K562 (cell line): ENCODE results near the gene SRBD1. TPM values are rescaled to one million over a fixed set of nuclear protein-coding genes. Genes with fewer than 3 reads are reported as not detected.

Experiments used
- ATAC-seq: fragments of 200-7000 bp; cut with Tn5 transposase; 3 replicates; pipeline ENCODE4 v1.9.1; 2020; ENCODE audit warnings: moderate library complexity
- BruUV-seq: library from RNA; stranded (reverse); fragments of 400-500 nt; replicated peaks from 2 replicates; lab custom pipeline; 2021; lab: Mats Ljungman, UMichigan
- CTCF ChIA-PET: fragments of 300-600 bp; formaldehyde crosslinking; extraction: SDS; loops from one replicate; lab custom pipeline; 2021; ENCODE audit warnings: low intra/inter-chr PET ratio; lab: Yijun Ruan, JAX
- POLR2A ChIA-PET: fragments of 300-600, 350-650 bp; sonication (Branson Sonifier 250); formaldehyde crosslinking; extraction: SDS; loops from one replicate; lab custom pipeline; 2021; ENCODE audit warnings: antibody characterized with exemption, inconsistent platforms; lab: Yijun Ruan, JAX
- DNase-seq, 4 experiments: peaks; one replicate each; pipeline versions ENCODE4 v3.0.0 to v3.0.0-alpha.2; 2011 to 2018; ENCODE audit warnings: low spot score in 3 of 4, mixed read lengths in 3 of 4; ENCODE audit errors: extremely low read depth in 1 of 4
- FAIRE-seq: peaks from 2 replicates; lab custom pipeline; 2011; peaks lifted over from hg19 to GRCh38; lab: Jason Lieb, UNC
- H2AFZ ChIP-seq: 2 replicates; pipeline ENCODE4 v1.6.0; 2011; ENCODE audit warnings: low read depth, low read length, control low read depth, inconsistent platforms
- H3K27ac ChIP-seq: fragments of 200-600 bp; 3 replicates; pipeline ENCODE4 v1.8.0; 2011; ENCODE audit warnings: low read depth, mild to moderate bottlenecking, control low read depth, inconsistent platforms, low read length, moderate library complexity, mixed read lengths; ENCODE audit errors: extremely low read depth
- H3K27me3 ChIP-seq, 2 experiments: fragments of 300-600 bp in 1 of 2; 2 replicates in 1 of 2; 3 replicates in 1 of 2; pipeline versions ENCODE4 v1.6.0 to v1.8.0; 2011; ENCODE audit warnings: inconsistent platforms in 2 of 2, low read length in 2 of 2, mild to moderate bottlenecking in 1 of 2, mixed read lengths in 1 of 2, moderate library complexity in 1 of 2; ENCODE audit not compliant: control insufficient read depth in 2 of 2, insufficient read depth in 2 of 2
- H3K36me3 ChIP-seq: fragments of 300-600 bp; 3 replicates; pipeline ENCODE4 v1.8.0; 2011; ENCODE audit warnings: mild to moderate bottlenecking, low read length, inconsistent platforms; ENCODE audit not compliant: control insufficient read depth, insufficient read depth
- H3K4me1 ChIP-seq, 2 experiments: fragments of 200-600 bp in 1 of 2; replicated peaks in 1 of 2; 2 replicates in 1 of 2; 3 replicates in 1 of 2; pipeline versions ENCODE4 v1.5.1 to v1.8.0; 2011; ENCODE audit warnings: inconsistent platforms in 2 of 2, low read length in 2 of 2, mild to moderate bottlenecking in 1 of 2, mixed read lengths in 1 of 2, moderate library complexity in 1 of 2; ENCODE audit not compliant: control insufficient read depth in 2 of 2, insufficient read depth in 2 of 2
- H3K4me2 ChIP-seq: 2 replicates; pipeline ENCODE4 v1.6.1; 2011; ENCODE audit warnings: low read length, control low read depth, inconsistent platforms, mixed read lengths; ENCODE audit not compliant: insufficient read depth
- H3K4me3 ChIP-seq: fragments of 200-600 bp; sonication (generic), shearing (Covaris generic); 2 replicates; pipeline ENCODE4 v1.5.1; 2016; ENCODE audit warnings: control low read depth, inconsistent platforms
- H3K79me2 ChIP-seq: fragments of 200-600 bp; 3 replicates; pipeline ENCODE4 v1.8.0; 2011; ENCODE audit warnings: low read length, inconsistent platforms; ENCODE audit not compliant: control insufficient read depth, insufficient read depth
- H3K9ac ChIP-seq, 2 experiments: 2 replicates each; pipeline versions ENCODE4 v1.6.0 to v1.6.1; 2011; ENCODE audit warnings: low read depth in 2 of 2, low read length in 2 of 2, control low read depth in 1 of 2, inconsistent platforms in 1 of 2, mild to moderate bottlenecking in 1 of 2, mixed read lengths in 1 of 2; ENCODE audit not compliant: insufficient read depth in 1 of 2
- H3K9me1 ChIP-seq: one replicate; pipeline ENCODE4 v1.6.0; 2011; ENCODE audit warnings: inconsistent platforms, mild to moderate bottlenecking, low read length, moderate library complexity; ENCODE audit not compliant: control insufficient read depth, insufficient read depth
- H3K9me3 ChIP-seq: replicated peaks from 2 replicates; pipeline ENCODE4 v1.5.1; 2011; ENCODE audit warnings: low read depth, low read length, inconsistent platforms; ENCODE audit not compliant: control insufficient read depth, insufficient read depth
- H4K20me1 ChIP-seq: replicated peaks from 2 replicates; pipeline ENCODE4 v1.6.1; 2011; ENCODE audit warnings: low read length, inconsistent platforms, mixed read lengths; ENCODE audit not compliant: control insufficient read depth, insufficient read depth
- ARNT ChIP-seq, 2 experiments: fragments of 450-650 bp; IDR thresholded peaks; 2 replicates each; pipeline ENCODE4 v1.6.1; 2016; ENCODE audit warnings: mild to moderate bottlenecking in 1 of 2
- BRD9 ChIP-seq: fragments of 450-650 bp; IDR thresholded peaks from 2 replicates; pipeline ENCODE4 v1.6.1; 2018; ENCODE audit warnings: low read depth; ENCODE audit not compliant: partially characterized antibody
- CBX8 ChIP-seq: fragments of 200-600 bp; sonication (generic); IDR thresholded peaks from 2 replicates; pipeline ENCODE4 v1.6.1; 2012; ENCODE audit warnings: borderline replicate concordance, mixed run types, low read depth, mild to moderate bottlenecking, moderate library complexity, mixed read lengths, low read length, control low read depth, inconsistent platforms; ENCODE audit not compliant: poor library complexity, severe bottlenecking; ENCODE audit errors: extremely low read depth
- CHD1 ChIP-seq: fragments of 200-600 bp; sonication (generic); IDR thresholded peaks from one replicate; pipeline ENCODE4 v1.6.1; 2012; ENCODE audit warnings: mild to moderate bottlenecking, moderate library complexity, low read length, inconsistent platforms
- MYC ChIP-seq, 2 experiments: fragments of 250-450 bp in 1 of 2; sonication (Bioruptor Pico) in 1 of 2; IDR thresholded peaks; 2 replicates each; pipeline versions ENCODE4 v1.5.1 to v1.6.1; 2012 to 2021; ENCODE audit warnings: low read depth in 2 of 2, borderline replicate concordance in 1 of 2, improper control_type of control experiment in 1 of 2, low read length in 1 of 2, mild to moderate bottlenecking in 1 of 2, moderate library complexity in 1 of 2
- MYNN ChIP-seq, 2 experiments: sonication (generic); formaldehyde crosslinking in 1 of 2; IDR thresholded peaks; 2 replicates each; pipeline versions ENCODE4 v1.5.0 to v1.6.1; 2016 to 2020; ENCODE audit warnings: antibody characterized with exemption in 1 of 2, missing genetic modification reagents in 1 of 2
- SMC3 ChIP-seq: conservative IDR thresholded peaks from 2 replicates; pipeline ENCODE4 v1.6.1; 2011; ENCODE audit warnings: low read depth, low read length, improper control_type of control experiment; ENCODE audit not compliant: insufficient read depth
- TBL1XR1 ChIP-seq, 2 experiments: IDR thresholded peaks; 2 replicates each; pipeline ENCODE4 v1.6.1; 2012; ENCODE audit warnings: improper control_type of control experiment in 2 of 2, low read length in 2 of 2, mild to moderate bottlenecking in 1 of 2
- ZEB2 ChIP-seq: fragments of 450-650 bp; IDR thresholded peaks from 2 replicates; pipeline ENCODE4 v1.6.1; 2016
- ZHX1 ChIP-seq: fragments of 150-350 bp; conservative IDR thresholded peaks from 2 replicates; pipeline ENCODE4 v1.6.1; 2014; ENCODE audit warnings: low read length
- ZNF239 ChIP-seq: fragments of 250-450 bp; sonication (Bioruptor Pico); IDR thresholded peaks from 2 replicates; pipeline ENCODE4 v1.4.0; 2020; ENCODE audit warnings: mild to moderate bottlenecking
- ZNF551 ChIP-seq: fragments of 250-450 bp; sonication (Bioruptor Pico); IDR thresholded peaks from 2 replicates; pipeline ENCODE4 v1.5.0; 2021; ENCODE audit warnings: mild to moderate bottlenecking, moderate library complexity
- ZNF583 ChIP-seq: fragments of 250-450 bp; sonication (Bioruptor Pico); IDR thresholded peaks from 2 replicates; pipeline ENCODE4 v1.4.0; 2020
- ZNF589 ChIP-seq: fragments of 200-800 bp; sonication (Bioruptor generic); IDR thresholded peaks from 2 replicates; pipeline ENCODE4 v1.6.1; 2016; ENCODE audit warnings: low read depth, missing genetic modification characterization, missing compliant biosample characterization
- WGBS: fragments of 100-300 bp; shearing (Covaris generic); methylation state at CpG from one replicate; pipeline ENCODE4 v1.1.6; 2016; ENCODE audit warnings: low coverage, mixed read lengths; ENCODE audit not compliant: insufficient coverage; ENCODE audit errors: missing lambda C conversion rate; 5-methylcytosine and 5-hydroxymethylcytosine counted together
- in situ Hi-C: fragments of 300-500 bp; cut with MboI; formaldehyde crosslinking; loops from 4 replicates; pipeline ENCODE4 v1.15.0; 2018; ENCODE audit warnings: inconsistent platforms, mixed read lengths
- intact Hi-C: fragments of 100-400 bp; cut with micrococcal nuclease; formaldehyde crosslinking; loops from 2 replicates; pipeline ENCODE4 v1.14.2; 2022
- polyA plus RNA-seq, 8 experiments: library from polyadenylated mRNA; depleted of rRNA in 4 of 8; stranded (reverse) in 5 of 8; unstranded in 3 of 8; fragments of >200 nt; fragmentation: Nextera tagmentation in 2 of 8; fragmentation: Illumina TruSeq in 1 of 8; extraction: Ambion mirVana in 2 of 8; extraction: Trizol in 1 of 8; gene quantifications; 2 replicates each; pipeline versions ENCODE4 v1.2.1 to v1.2.3, GENCODE V29; 2011 to 2014; ENCODE audit warnings: inconsistent platforms in 1 of 8, missing spikeins in 1 of 8
- total RNA-seq, 7 experiments: library from RNA; depleted of rRNA in 6 of 7; stranded (reverse); fragments of >200 nt in 6 of 7; fragmentation: Illumina TruSeq in 2 of 7; extraction: Trizol in 2 of 7; gene quantifications; 2 replicates each; pipeline versions ENCODE4 v1.2.1 to v1.2.3, GENCODE V29; 2011 to 2021; ENCODE audit warnings: low replicate concordance in 1 of 7

Gene SRBD1
- total and polyA plus RNA-seq, 9 of the 15 experiments (the other 6 are each of a cell fraction or from before 2014, with no cell fraction given) = 6.9 to 23.2 (median 14.7) TPM

GRCh38 chr2:45477546-45477945 lies 133.5 kb downstream of the SRBD1 start:
- Histone ChIP-seq H2AFZ (no peak overlapping the region), H3K9ac (no peak overlapping the region), H4K20me1 (no peaks in the 10 kb centered on the region), H3K27me3 (no peaks in the 10 kb centered on the region), H3K79me2 (no peaks in the 10 kb centered on the region), H3K27ac (no peak overlapping the region), H3K4me1 (no peaks in the 10 kb centered on the region), H3K4me2 (no peak overlapping the region), H3K4me3 (no peak overlapping the region), H3K9me3 (no peaks in the 10 kb centered on the region), H3K36me3 (no peaks in the 10 kb centered on the region; the same call in 2 of the 3 replicates), H3K9me1 (no peaks in the 10 kb centered on the region)
- 93% methylated on average over 1 of the region's 1 CpG for WGBS
- TF ChIP-seq SMC3 = no peak
- no peak for TF ChIP-seq BRD9
- TF ChIP-seq CHD1 = no peak
- TF ChIP-seq MYC (IDR thresholded peaks at IDR 0.05; ENCODE audit: low read depth, low read length) = no peak
- no peak for TF ChIP-seq MYC (CRISPR knock-in tag; IDR thresholded peaks at IDR 0.05; ENCODE audit: borderline replicate concordance, low read depth)
- no peak for TF ChIP-seq ZHX1
- no peak for TF ChIP-seq ZNF583 (CRISPR knock-in tag)
- no peak for TF ChIP-seq ARNT (IDR thresholded peaks at IDR 0.05)
- no peak for TF ChIP-seq MYNN (IDR thresholded peaks at IDR 0.05)
- no peak for TF ChIP-seq MYNN (CRISPR knock-in tag; IDR thresholded peaks at IDR 0.05)
- no peak for TF ChIP-seq ZNF551 (CRISPR knock-in tag)
- TF ChIP-seq TBL1XR1 (IDR thresholded peaks at IDR 0.05; ENCODE audit: low read length in 2 of 2) = no peak
- TF ChIP-seq ZEB2 = no peak
- no peak for TF ChIP-seq CBX8
- no peak for TF ChIP-seq ZNF239 (CRISPR knock-in tag)
- TF ChIP-seq ZNF589 (CRISPR knock-in tag) = no peak
- ATAC-seq = no peak
- intact Hi-C loops (no loop called here), in situ Hi-C loops (no loop called here)
- POLR2A ChIA-PET = interaction anchor here (0.6 kb wide), 2 partner anchors 38 to 189 kb away, joined by 3 read pairs; no protein-coding TSS in a partner anchor
- BruUV-seq = no TSS peak
- CTCF ChIA-PET = interaction anchor here (0.6 kb wide), 1 partner anchor 425 kb away, joined by 3 read pairs; no protein-coding TSS in a partner anchor
- no peak for DNase-seq
- no peak for FAIRE-seq
